ENCODE data around the gene FAM111B. TPM values are rescaled to one million over a fixed set of nuclear protein-coding genes. Genes with fewer than 3 reads are reported as not detected.

Gene FAM111B
- 9.3 and 13.9 TPM in 2 replicates for total RNA-seq (2012; rRNA removed)
- polyA plus RNA-seq (2012; rRNA removed) = 2.9 and 3.2 TPM in 2 replicates
- 0.18 and 0.50 TPM in 2 replicates for polyA plus RNA-seq (2012; cell fraction: cytosol; rRNA removed)
- polyA plus RNA-seq (2012; cell fraction: nucleus; rRNA removed; ENCODE audit: low replicate concordance) = 0.15 and 0.73 TPM in 2 replicates
- percentile 46 among the genes with signal in this experiment for Bru-seq, nascent RNA
- BruChase-seq, experiment 1, labeled RNA remaining after a 6-hour chase = percentile 36 among the genes with signal in this experiment
- percentile 44 among the genes with signal in this experiment for BruChase-seq, experiment 2, labeled RNA remaining after a 2-hour chase
- long read RNA-seq = 0 reads

GRCh38 chr11:59106363-59107336, at the start of gene FAM111B:
Gene FAM111B, plus strand, starts transcription at chr11:59107237. Its CDS starts 2,389 bp downstream, at chr11:59109626.
- ATAC-seq (ENCODE audit: low read depth) (peak; percentile 96), DNase-seq (peak; percentile 91)
- H4K8ac ChIP-seq (ENCODE audit: low read depth in 2 of 2, low read length in 2 of 2) = peak within 1 kb of the TSS; percentile 13 to 62; a peak in 3 of 4 replicates
- no TSS peak for BruUV-seq (replicated peaks)
- ChIA-PET CTCF (interaction anchor here (1.2 kb wide), 1 partner anchor 29 kb away, joined by 7 read pairs; no protein-coding TSS in a partner anchor), POLR2A (ENCODE audit: unreplicated experiment) (no interaction called here)
- no peaks in the 10 kb centered on the region for H3K4me1 ChIP-seq (ENCODE audit: control insufficient read depth, insufficient read depth, low read length)
- TF ChIP-seq MAFK (IDR thresholded peaks at IDR 0.05; ENCODE audit: low read depth, low read length) (no peak), BHLHE40 (IDR thresholded peaks at IDR 0.05; ENCODE audit: low read depth, low read length) (peak; percentile 86), RAD21 (IDR thresholded peaks at IDR 0.05; ENCODE audit: low read length) (no peak), CHD1 (IDR thresholded peaks at IDR 0.05; ENCODE audit: low read depth, low read length) (no peak), CEBPB (IDR thresholded peaks at IDR 0.05; ENCODE audit: low read depth, low read length) (no peak), FOS (IDR thresholded peaks at IDR 0.05; ENCODE audit: low read depth, low read length) (peak; percentile 75), CTCF (conservative IDR thresholded peaks at IDR 0.05; ENCODE audit: low read depth, low read length) (no peak), RFX5 (IDR thresholded peaks at IDR 0.05; ENCODE audit: low read depth, low read length) (no peak), MXI1 (IDR thresholded peaks at IDR 0.05; ENCODE audit: borderline replicate concordance, low read depth, low read length) (no peak), SMC3 (IDR thresholded peaks at IDR 0.05; ENCODE audit: low read depth, low read length) (no peak), MAZ (IDR thresholded peaks at IDR 0.05; ENCODE audit: borderline replicate concordance, low read depth, low read length) (no peak), POLR2A (IDR thresholded peaks at IDR 0.05; ENCODE audit: low read depth, low read length) (no peak), RCOR1 (IDR thresholded peaks at IDR 0.05; ENCODE audit: insufficient replicate concordance, low read length) (no peak)
- no peaks in the 10 kb centered on the region for H3K27me3 ChIP-seq (ENCODE audit: control insufficient read depth, insufficient read depth, low read length)
- dilution Hi-C loops (cut with HindIII; ENCODE audit: low sequenced_read_pairs, unreplicated experiment) (no loop called here), intact Hi-C loops (cut with micrococcal nuclease) (loop anchor here (2.0 kb wide), 1 partner anchor 36 kb away; the partner anchor contains the start of gene FAM111A), in situ Hi-C loops (cut with MboI; ENCODE audit: low sequenced_read_pairs) (no loop called here)
- H4K91ac ChIP-seq (ENCODE audit: insufficient read depth, low read depth, low read length) = no peak within 1 kb of the TSS
- no peaks in the 10 kb centered on the region for H3K9me1 ChIP-seq (ENCODE audit: insufficient read depth, low read length)
- no peak within 1 kb of the TSS for H2AK5ac ChIP-seq (ENCODE audit: low read depth, low read length)
- no peak within 1 kb of the TSS; the same call in 1 of the 2 replicates for H3K27ac ChIP-seq (ENCODE audit: insufficient read depth, low read length)
- H2AFZ ChIP-seq (replicated peaks; ENCODE audit: low read length, poor library complexity) = peak within 1 kb of the TSS; percentile 83
- no peaks in the 10 kb centered on the region for H4K20me1 ChIP-seq (ENCODE audit: insufficient read depth, low read length)
- 0 out of 2 replicates have a peak within 1 kb of the TSS, but pooled peaks have one; percentile 4 for H3K23ac ChIP-seq (ENCODE audit: low read depth, low read length)
- H3K18ac ChIP-seq (ENCODE audit: low read depth, low read length) = no peak within 1 kb of the TSS
- peak within 1 kb of the TSS; percentile 52 for H3K4me3 ChIP-seq (ENCODE audit: insufficient read depth, low read depth, low read length)
- peak within 1 kb of the TSS; percentile 36 for H3K4ac ChIP-seq (ENCODE audit: low read depth, low read length)
- no peak within 1 kb of the TSS for H4K5ac ChIP-seq (ENCODE audit: low read depth, low read length)
- no peak within 1 kb of the TSS for H2BK20ac ChIP-seq (ENCODE audit: low read depth, low read length)
- peak within 1 kb of the TSS; percentile 32; the same call in 1 of the 2 replicates for H3K9ac ChIP-seq (ENCODE audit: low read depth, low read length)
- no peaks in the 10 kb centered on the region; the same call in 1 of the 2 replicates for H3K36me3 ChIP-seq (ENCODE audit: control insufficient read depth, insufficient read depth, low read length)
- H2BK15ac ChIP-seq (ENCODE audit: low read depth, low read length) = no peak within 1 kb of the TSS
- no peaks in the 10 kb centered on the region for H3K9me3 ChIP-seq (ENCODE audit: control insufficient read depth, insufficient read depth, low read length)
- 0 out of 2 replicates have a peak within 1 kb of the TSS, but pooled peaks have one; percentile 14 for H3K56ac ChIP-seq (ENCODE audit: extremely low read depth, insufficient read depth, low read length)
- no peak within 1 kb of the TSS for H2BK5ac ChIP-seq (ENCODE audit: low read depth, low read length, poor library complexity, severe bottlenecking)
- H3K14ac ChIP-seq (replicated peaks; ENCODE audit: low read depth, low read length) = peak within 1 kb of the TSS; percentile 31; the same call in 1 of the 2 replicates
- 8% methylated on average over 2 of the region's 64 CpGs; no CpG with 5 or more reads in 1 of the 2 experiments for WGBS, 2 experiments (ENCODE audit: extremely low coverage in 2 of 2, insufficient read length in 1 of 2)
- no peak within 1 kb of the TSS for H2BK120ac ChIP-seq (ENCODE audit: low read depth, low read length)
- H2AK9ac ChIP-seq (replicated peaks; ENCODE audit: low read depth, low read length, poor library complexity) = peak within 1 kb of the TSS; percentile 7
- H3K4me2 ChIP-seq (ENCODE audit: low read depth, low read length) = peak within 1 kb of the TSS; percentile 71
- peaks cover 4 to 7% of the 10 kb centered on the region in 2 experiments; a peak in 2 of 4 replicates for H3K79me1 ChIP-seq (ENCODE audit: low read depth in 1 of 2, low read length in 2 of 2)
